Right lobe of liver (tissue), 4 donors: ENCODE measurements around the gene DDX51.

ENCODE experiments used
- CTCF ChIP-seq, 4 donors: fragments of 200-600 bp in 3 of 4; fragments of 450-650 bp in 1 of 4; IDR thresholded peaks; one replicate each; pipeline versions ENCODE4 v1.5.1 to v1.8.0; 2016 to 2022; ENCODE audit warnings: antibody characterized with exemption in 4 of 4, mild to moderate bottlenecking in 2 of 4
- POLR2A ChIP-seq: fragments of 450-650 bp; IDR thresholded peaks from one replicate; pipeline ENCODE4 v1.6.1; 2017; ENCODE audit warnings: antibody characterized with exemption, mild to moderate bottlenecking
- donor health status: DM: no; HTN: no; CAD: no.
- donor health status: DM: no; HTN: no; CAD: no.
- donor health status: DM: no; HTN: yes; CAD: no.

- TF ChIP-seq POLR2A (no peak), CTCF (IDR thresholded peaks at IDR 0.05) (no peak)
Observed at GRCh38 chr12:132175496-132176384, 31.6 kb upstream of the DDX51 start.
